Endothelial cell of umbilical vein (primary cell): ENCODE results near the gene CHCHD3. TPM values are rescaled to one million over a fixed set of nuclear protein-coding genes. Genes with fewer than 3 reads are reported as not detected.

ENCODE experiments used
- BruUV-seq: library from RNA; stranded (reverse); fragments of 400-500 nt; replicated peaks from 2 replicates; lab custom pipeline; 2021; lab: Mats Ljungman, UMichigan
- CTCF ChIA-PET: fragments of 300-600, 350-600 bp; sonication (Branson Sonifier 250); formaldehyde crosslinking; loops from one replicate; lab custom pipeline; 2021; ENCODE audit warnings: antibody characterized with exemption, inconsistent platforms; lab: Charles Lee
- POLR2A ChIA-PET: fragments of 300-600, 350-600 bp; sonication (Branson Sonifier 250); formaldehyde crosslinking; loops from one replicate; lab custom pipeline; 2021; ENCODE audit warnings: antibody characterized with exemption, inconsistent platforms; lab: Charles Lee
- DNase-seq: peaks from one replicate; pipeline ENCODE4 v3.0.0-alpha.2; 2011; ENCODE audit warnings: low read depth, low spot score
- FAIRE-seq: peaks from 2 replicates; lab custom pipeline; 2011; peaks lifted over from hg19 to GRCh38; lab: Jason Lieb, UNC
- H2AFZ ChIP-seq: 2 replicates; pipeline ENCODE4 v1.6.0; 2012; ENCODE audit warnings: low read depth, low read length, control low read depth, inconsistent platforms
- H3K27ac ChIP-seq: 2 replicates; pipeline ENCODE4 v1.5.1; 2011; ENCODE audit warnings: low read depth, mild to moderate bottlenecking, control low read depth, low read length, moderate library complexity; ENCODE audit not compliant: insufficient read depth
- H3K27me3 ChIP-seq, 2 experiments: 2 replicates each; pipeline versions ENCODE4 v1.6.0 to v1.6.1; 2011; ENCODE audit warnings: low read length in 2 of 2, mixed read lengths in 1 of 2; ENCODE audit not compliant: control insufficient read depth in 2 of 2, insufficient read depth in 2 of 2
- H3K36me3 ChIP-seq, 2 experiments: 2 replicates in 1 of 2; 3 replicates in 1 of 2; pipeline ENCODE4 v1.5.1; 2011; ENCODE audit warnings: low read length in 2 of 2, mild to moderate bottlenecking in 1 of 2, moderate library complexity in 1 of 2; ENCODE audit not compliant: control insufficient read depth in 2 of 2, insufficient read depth in 2 of 2; ENCODE audit errors: extremely low read depth in 1 of 2
- H3K4me1 ChIP-seq: 3 replicates; pipeline ENCODE4 v1.5.1; 2011; ENCODE audit warnings: mild to moderate bottlenecking, low read length; ENCODE audit not compliant: control insufficient read depth, insufficient read depth; ENCODE audit errors: extremely low read depth
- H3K4me2 ChIP-seq: 2 replicates; pipeline ENCODE4 v1.6.1; 2011; ENCODE audit warnings: low read length, control low read depth, mixed read lengths; ENCODE audit not compliant: insufficient read depth
- H3K4me3 ChIP-seq, 3 experiments: fragments of 200-600 bp in 1 of 3; sonication (generic), shearing (Covaris generic) in 1 of 3; replicated peaks in 1 of 3; 2 replicates each; pipeline ENCODE4 v1.5.1; 2011 to 2016; ENCODE audit warnings: control low read depth in 3 of 3, low read length in 3 of 3, mild to moderate bottlenecking in 2 of 3, inconsistent platforms in 1 of 3, low read depth in 1 of 3, moderate library complexity in 1 of 3; ENCODE audit not compliant: insufficient read depth in 1 of 3
- H3K79me2 ChIP-seq: 2 replicates; pipeline ENCODE4 v1.6.0; 2012; ENCODE audit warnings: low read length, inconsistent platforms; ENCODE audit not compliant: control insufficient read depth, insufficient read depth
- H3K9ac ChIP-seq: replicated peaks from 2 replicates; pipeline ENCODE3; 2011; ENCODE audit warnings: low read length, control low read depth; ENCODE audit not compliant: insufficient read depth; ENCODE audit errors: extremely low read depth
- H3K9me1 ChIP-seq: replicated peaks from 3 replicates; pipeline ENCODE4 v1.6.0; 2011; ENCODE audit warnings: mild to moderate bottlenecking, low read length; ENCODE audit not compliant: control insufficient read depth, insufficient read depth; ENCODE audit errors: extremely low read depth
- H3K9me3 ChIP-seq: replicated peaks from 2 replicates; pipeline ENCODE4 v1.5.1; 2012; ENCODE audit warnings: low read length, inconsistent platforms; ENCODE audit not compliant: control insufficient read depth, insufficient read depth
- H4K20me1 ChIP-seq: replicated peaks from 2 replicates; pipeline ENCODE3; 2011; ENCODE audit warnings: mild to moderate bottlenecking, low read length; ENCODE audit not compliant: control insufficient read depth, insufficient read depth; ENCODE audit errors: extremely low read depth
- EZH2 ChIP-seq: IDR thresholded peaks from 2 replicates; pipeline ENCODE4 v1.6.1; 2012; ENCODE audit warnings: borderline replicate concordance, low read depth, mild to moderate bottlenecking, moderate library complexity, low read length, inconsistent platforms; ENCODE audit not compliant: severe bottlenecking
- FOS ChIP-seq: IDR thresholded peaks from 2 replicates; pipeline ENCODE4 v1.6.1; 2011; ENCODE audit warnings: mild to moderate bottlenecking, low read length, moderate library complexity, borderline replicate concordance; ENCODE audit not compliant: insufficient read depth
- GATA2 ChIP-seq: IDR thresholded peaks from 2 replicates; pipeline ENCODE4 v1.7.0; 2011; ENCODE audit warnings: low read depth, mild to moderate bottlenecking, moderate library complexity, mixed read lengths, low read length; ENCODE audit not compliant: insufficient read length, insufficient read depth
- JUN ChIP-seq: IDR thresholded peaks from 2 replicates; pipeline ENCODE4 v1.6.1; 2011; ENCODE audit warnings: borderline replicate concordance, low read depth; ENCODE audit not compliant: insufficient read length, insufficient read depth
- POLR2AphosphoS5 ChIP-seq: IDR thresholded peaks from 2 replicates; pipeline ENCODE4 v1.6.1; 2012; ENCODE audit warnings: low read depth, mild to moderate bottlenecking, control low read depth, low read length, moderate library complexity; ENCODE audit not compliant: insufficient read depth
- dilution Hi-C: fragments of 300-500 bp; cut with MboI; formaldehyde crosslinking; loops from one replicate; pipeline ENCODE4 v1.15.0; 2019; ENCODE audit warnings: low sequenced_read_pairs; ENCODE audit not compliant: extremely low pct_ligation_motif_present
- intact Hi-C: fragments of 100-400 bp; cut with micrococcal nuclease; formaldehyde crosslinking; loops from one replicate; pipeline ENCODE4 v1.10.0; 2022
- polyA plus RNA-seq, 4 experiments: library from polyadenylated mRNA; depleted of rRNA in 3 of 4; stranded (reverse) in 3 of 4; unstranded in 1 of 4; fragments of >200 nt; gene quantifications; 2 replicates each; pipeline versions ENCODE4 v1.2.1 to v1.2.3, GENCODE V29; 2011 to 2012; ENCODE audit warnings: missing spikeins in 1 of 4
- total RNA-seq: library from RNA; stranded (reverse); gene quantifications from 2 replicates; pipeline ENCODE4 v1.2.3, GENCODE V29; 2021
- TF ChIP-seq, protein P1 (sequence below), 2 donors: IDR thresholded peaks; 1 replicate in 1 of 2; 2 replicates in 1 of 2; pipeline ENCODE4 v1.5.1; 2011; ENCODE audit warnings: low read length in 2 of 2, mild to moderate bottlenecking in 2 of 2, moderate library complexity in 2 of 2, control low read depth in 1 of 2, inconsistent platforms in 1 of 2, low read depth in 1 of 2; ENCODE audit not compliant: insufficient read depth in 1 of 2; ENCODE audit errors: extremely low read depth in 1 of 2

Gene CHCHD3
- total and polyA plus RNA-seq, 2 donors (not counting 3 experiments of a cell fraction or from before 2014, with no cell fraction given) = 22.0 to 63.7 TPM

DNA sequence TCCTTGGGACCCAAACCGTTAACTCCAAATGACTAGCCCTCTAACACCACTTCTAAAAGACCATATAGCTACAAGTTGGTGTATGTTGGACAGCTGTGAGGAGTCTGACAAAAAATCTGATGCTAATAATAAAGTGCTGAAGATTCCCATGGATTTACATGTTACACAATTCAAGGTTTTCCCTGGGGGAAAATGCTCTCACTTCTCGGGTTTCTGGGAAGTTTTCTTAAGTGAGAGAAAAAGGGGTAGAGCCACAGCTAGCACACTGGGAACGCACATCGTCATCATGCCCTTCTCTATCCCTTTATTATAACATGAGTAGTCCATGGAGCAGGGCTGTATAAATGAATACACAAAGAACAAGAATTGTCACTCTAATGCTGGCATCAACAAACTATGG lies 162.1 kb downstream of the CHCHD3 start:
- no peak for TF ChIP-seq EZH2
- TF ChIP-seq JUN = no peak
- no peak for TF ChIP-seq GATA2
- TF ChIP-seq POLR2AphosphoS5 = no peak
- TF ChIP-seq FOS = no peak
- TF ChIP-seq, protein P1, sequence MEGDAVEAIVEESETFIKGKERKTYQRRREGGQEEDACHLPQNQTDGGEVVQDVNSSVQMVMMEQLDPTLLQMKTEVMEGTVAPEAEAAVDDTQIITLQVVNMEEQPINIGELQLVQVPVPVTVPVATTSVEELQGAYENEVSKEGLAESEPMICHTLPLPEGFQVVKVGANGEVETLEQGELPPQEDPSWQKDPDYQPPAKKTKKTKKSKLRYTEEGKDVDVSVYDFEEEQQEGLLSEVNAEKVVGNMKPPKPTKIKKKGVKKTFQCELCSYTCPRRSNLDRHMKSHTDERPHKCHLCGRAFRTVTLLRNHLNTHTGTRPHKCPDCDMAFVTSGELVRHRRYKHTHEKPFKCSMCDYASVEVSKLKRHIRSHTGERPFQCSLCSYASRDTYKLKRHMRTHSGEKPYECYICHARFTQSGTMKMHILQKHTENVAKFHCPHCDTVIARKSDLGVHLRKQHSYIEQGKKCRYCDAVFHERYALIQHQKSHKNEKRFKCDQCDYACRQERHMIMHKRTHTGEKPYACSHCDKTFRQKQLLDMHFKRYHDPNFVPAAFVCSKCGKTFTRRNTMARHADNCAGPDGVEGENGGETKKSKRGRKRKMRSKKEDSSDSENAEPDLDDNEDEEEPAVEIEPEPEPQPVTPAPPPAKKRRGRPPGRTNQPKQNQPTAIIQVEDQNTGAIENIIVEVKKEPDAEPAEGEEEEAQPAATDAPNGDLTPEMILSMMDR (IDR thresholded peaks at IDR 0.05; ENCODE audit: extremely low read depth in 1 of 2, insufficient read depth in 1 of 2, low read depth in 1 of 2, low read length in 2 of 2) = no peak
- Histone ChIP-seq H3K4me1 (no peaks in the 10 kb centered on the region), H3K4me3 (no peak overlapping the region), H3K9ac (no peak overlapping the region), H3K79me2 (no peaks in the 10 kb centered on the region), H3K36me3 (no peaks in the 10 kb centered on the region), H3K9me1 (no peaks in the 10 kb centered on the region), H3K4me2 (no peak overlapping the region), H4K20me1 (no peaks in the 10 kb centered on the region), H2AFZ (no peak overlapping the region), H3K27me3 (no peaks in the 10 kb centered on the region), H3K27ac (no peak overlapping the region), H3K9me3 (no peaks in the 10 kb centered on the region)
- DNase-seq = no peak
- dilution Hi-C loops = no loop called here
- BruUV-seq = no TSS peak
- ChIA-PET CTCF (no interaction called here), POLR2A (no interaction called here)
- intact Hi-C loops = no loop called here
- FAIRE-seq = no peak
